Measurements from ENCODE around the gene CUX1.

DNA sequence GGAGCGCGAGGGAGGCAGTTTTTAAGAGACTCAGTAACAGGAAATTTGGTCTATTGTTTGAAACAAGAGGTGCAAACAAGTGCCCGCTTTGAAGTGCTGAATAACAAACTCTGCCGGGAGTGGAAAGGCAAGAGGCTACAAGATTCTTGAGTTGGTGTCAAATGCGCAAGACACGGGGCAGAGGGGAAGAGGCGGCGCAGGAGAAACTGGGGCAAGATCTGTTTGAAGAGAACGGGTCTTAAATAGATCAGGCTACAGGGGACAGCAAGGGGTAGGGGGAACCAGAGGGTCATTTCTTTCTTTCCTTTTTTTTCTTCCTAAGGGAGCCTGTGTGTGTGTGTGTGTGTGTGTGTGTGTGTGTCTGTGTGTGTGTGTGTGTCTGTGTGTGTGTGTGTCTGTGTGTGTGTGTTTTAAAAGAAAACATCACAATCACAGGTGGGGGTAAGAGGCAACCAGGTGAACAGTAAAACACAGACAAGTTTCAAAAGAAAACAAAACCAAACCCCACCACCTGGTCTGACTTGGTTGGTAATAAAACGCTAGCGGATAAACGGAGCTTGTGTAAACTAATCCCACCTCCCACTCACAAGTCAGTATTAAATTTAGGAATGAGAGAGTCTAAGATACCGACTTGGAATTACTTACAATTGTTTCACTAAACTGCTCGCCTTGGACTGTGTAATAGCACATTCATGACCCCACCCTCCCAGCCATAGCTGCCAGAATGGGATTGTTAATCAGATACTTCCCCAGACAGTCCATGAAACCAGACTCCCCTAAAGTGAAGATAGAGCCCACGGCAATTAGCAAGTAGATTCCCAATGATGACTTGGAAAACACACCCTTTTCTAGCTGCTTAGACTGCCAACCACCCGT lies 13.1 kb upstream of the CUX1 start:
- no peak for TF ChIP-seq CTCF (IDR thresholded peaks at IDR 0.05; ENCODE audit: borderline replicate concordance, extremely low read depth, low read length, poor library complexity, severe bottlenecking)
- no peak for TF ChIP-seq EZH2 (IDR thresholded peaks at IDR 0.05; ENCODE audit: borderline replicate concordance, low read depth, low read length, severe bottlenecking)
